Astrocyte (in vitro differentiated cells and primary cell): ENCODE results near the gene LYST. TPM values are rescaled to one million over a fixed set of nuclear protein-coding genes. Genes with fewer than 3 reads are reported as not detected.

Source experiments
- DNase-seq: peaks from one replicate; pipeline ENCODE4 v3.0.0-alpha.2; 2010; ENCODE audit warnings: low read depth
- FAIRE-seq: peaks from 2 replicates; lab custom pipeline; 2011; peaks lifted over from hg19 to GRCh38; lab: Jason Lieb, UNC
- H2AFZ ChIP-seq: 2 replicates; pipeline ENCODE4 v1.6.0; 2012; ENCODE audit warnings: low read depth, low read length, inconsistent platforms
- H3K27ac ChIP-seq: 2 replicates; pipeline ENCODE4 v1.5.1; 2011; ENCODE audit warnings: low read depth, low read length, inconsistent platforms
- H3K27me3 ChIP-seq: 2 replicates; pipeline ENCODE4 v1.6.0; 2011; ENCODE audit warnings: low read length, inconsistent platforms; ENCODE audit not compliant: insufficient read depth
- H3K36me3 ChIP-seq: 2 replicates; pipeline ENCODE4 v1.5.1; 2011; ENCODE audit warnings: low read length, inconsistent platforms; ENCODE audit not compliant: insufficient read depth
- H3K4me1 ChIP-seq: 2 replicates; pipeline ENCODE4 v1.5.1; 2011; ENCODE audit warnings: low read length, inconsistent platforms; ENCODE audit not compliant: insufficient read depth
- H3K4me2 ChIP-seq: 2 replicates; pipeline ENCODE4 v1.6.0; 2012; ENCODE audit warnings: low read length, inconsistent platforms
- H3K4me3 ChIP-seq: 2 replicates; pipeline ENCODE4 v1.5.1; 2011; ENCODE audit warnings: low read depth, mild to moderate bottlenecking, low read length, inconsistent platforms; ENCODE audit not compliant: insufficient read depth
- H3K79me2 ChIP-seq: 2 replicates; pipeline ENCODE4 v1.6.0; 2012; ENCODE audit warnings: mild to moderate bottlenecking, low read length, inconsistent platforms; ENCODE audit not compliant: insufficient read depth
- H3K9ac ChIP-seq: 2 replicates; pipeline ENCODE4 v1.6.0; 2012; ENCODE audit warnings: mild to moderate bottlenecking, low read length, inconsistent platforms
- H3K9me3 ChIP-seq: 2 replicates; pipeline ENCODE4 v1.5.1; 2012; ENCODE audit warnings: low read depth, mild to moderate bottlenecking, low read length, inconsistent platforms; ENCODE audit not compliant: insufficient read depth
- H4K20me1 ChIP-seq: 2 replicates; pipeline ENCODE4 v1.6.0; 2012; ENCODE audit warnings: low read length, inconsistent platforms; ENCODE audit not compliant: insufficient read depth
- H3K27ac Mint-ChIP-seq: one replicate; pipeline ENCODE4 v1.8.0; 2021; ENCODE audit warnings: mild to moderate bottlenecking, mixed read lengths; ENCODE audit not compliant: unreplicated experiment
- H3K27me3 Mint-ChIP-seq: one replicate; pipeline ENCODE4 v1.8.0; 2021; ENCODE audit warnings: low read depth, mixed read lengths; ENCODE audit not compliant: unreplicated experiment
- H3K36me3 Mint-ChIP-seq: one replicate; pipeline ENCODE4 v1.8.0; 2021; ENCODE audit warnings: low read depth, mixed read lengths; ENCODE audit not compliant: unreplicated experiment
- H3K4me1 Mint-ChIP-seq: one replicate; pipeline ENCODE4 v1.8.0; 2021; ENCODE audit warnings: low read depth, mixed read lengths; ENCODE audit not compliant: unreplicated experiment
- H3K4me3 Mint-ChIP-seq: one replicate; pipeline ENCODE4 v1.8.0; 2021; ENCODE audit warnings: mild to moderate bottlenecking, moderate library complexity, mixed read lengths; ENCODE audit not compliant: unreplicated experiment
- H3K9me3 Mint-ChIP-seq: one replicate; pipeline ENCODE4 v1.8.0; 2021; ENCODE audit warnings: mild to moderate bottlenecking, mixed read lengths; ENCODE audit not compliant: unreplicated experiment
- CTCF ChIP-seq: IDR thresholded peaks from 2 replicates; pipeline ENCODE4 v1.5.1; 2011; ENCODE audit warnings: low read depth, mild to moderate bottlenecking, inconsistent platforms, low read length, moderate library complexity; ENCODE audit not compliant: insufficient read depth
- EZH2 ChIP-seq: IDR thresholded peaks from 2 replicates; pipeline ENCODE4 v1.6.1; 2012; ENCODE audit warnings: mild to moderate bottlenecking, low read length, inconsistent platforms; ENCODE audit not compliant: insufficient read depth
- total RNA-seq: library from RNA; stranded (reverse); gene quantifications from 2 replicates; pipeline ENCODE4 v1.2.1, GENCODE V29; 2021

Gene LYST
- total RNA-seq, 1 donor from 2014 or later, result 15.7 TPM

- DNase-seq (no peak), FAIRE-seq (no peak)
- Histone ChIP-seq H3K27me3 (peaks cover 38% of the 10 kb centered on the region), H3K27ac (no peak overlapping the region), H3K9me3 (peaks cover 4% of the 10 kb centered on the region), H3K4me2 (peak overlapping the region; percentile 84), H3K4me1 (peaks cover 11% of the 10 kb centered on the region), H3K4me3 (peak overlapping the region; percentile 46), H3K36me3 (no peaks in the 10 kb centered on the region), H3K79me2 (no peaks in the 10 kb centered on the region), H2AFZ (peak overlapping the region; percentile 63), H3K9ac (peak overlapping the region; percentile 41), H4K20me1 (no peaks in the 10 kb centered on the region)
- H3K9me3 Mint-ChIP-seq, result peaks cover 9% of the 10 kb centered on the region
- peak overlapping the region; percentile 76 for H3K4me3 Mint-ChIP-seq
- no peaks in the 10 kb centered on the region for H3K36me3 Mint-ChIP-seq
- no peak overlapping the region for H3K27ac Mint-ChIP-seq
- TF ChIP-seq EZH2 (peak; percentile 96), CTCF (no peak)
- H3K4me1 Mint-ChIP-seq, result peaks cover 3% of the 10 kb centered on the region
- H3K27me3 Mint-ChIP-seq, result peaks cover 46% of the 10 kb centered on the region
These were observed 216.2 kb downstream of the LYST start for GRCh38 chr1:235650341-235651169.

GRCh38 chr1:235649368-235650163 lies 217.1 kb downstream of the LYST start, which contains the start of gene GNG4:
TSS of gene GNG4 (minus strand) at chr1:235649784. CDS start at chr1:235583838, 65,946 bp downstream.
- no peak for FAIRE-seq
- H3K79me2 ChIP-seq, result no peaks in the 10 kb centered on the region
- DNase-seq, result no peak
- H3K36me3 ChIP-seq, result no peaks in the 10 kb centered on the region
- peak within 1 kb of the TSS; percentile 84 for H3K4me2 ChIP-seq
- peaks cover 11% of the 10 kb centered on the region for H3K4me1 ChIP-seq
- peak within 1 kb of the TSS; percentile 41 for H3K9ac ChIP-seq
- H3K27ac ChIP-seq, result no peak within 1 kb of the TSS
- Mint-ChIP-seq H3K36me3 (no peaks in the 10 kb centered on the region), H3K27ac (peak within 1 kb of the TSS; percentile 75), H3K9me3 (peaks cover 9% of the 10 kb centered on the region), H3K4me3 (peak within 1 kb of the TSS; percentile 87), H3K4me1 (peaks cover 3% of the 10 kb centered on the region), H3K27me3 (peaks cover 46% of the 10 kb centered on the region)
- peak within 1 kb of the TSS; percentile 47 for H3K4me3 ChIP-seq
- H4K20me1 ChIP-seq, result no peaks in the 10 kb centered on the region
- TF ChIP-seq CTCF (no peak), EZH2 (peak; percentile 83)
- H3K9me3 ChIP-seq, result peaks cover 4% of the 10 kb centered on the region
- H3K27me3 ChIP-seq, result peaks cover 38% of the 10 kb centered on the region
- H2AFZ ChIP-seq, result peak within 1 kb of the TSS; percentile 63
